C4-2B (cell line): ENCODE data around the gene ZNF418.
"Not testable (repeated sequence)": the region's sequence is repeated elsewhere in the genome, so short reads cannot be mapped to it uniquely, and the experiment has no call there.

ENCODE experiments used
- H3K27ac ChIP-seq: fragments of 450-650 bp; 2 replicates; pipeline ENCODE4 v1.5.1; 2017
- ZFX ChIP-seq: fragments of 450-650 bp; IDR thresholded peaks from 2 replicates; pipeline ENCODE4 v1.6.1; 2017
- TF ChIP-seq, protein P1 (sequence below): fragments of 450-650 bp; conservative IDR thresholded peaks from 2 replicates; pipeline ENCODE4 v1.5.1; 2017; ENCODE audit warnings: mild to moderate bottlenecking

Gene ZNF418

GRCh38 chr19:57916168-57916995, 18.8 kb downstream of the ZNF418 start, which contains the start of gene ZNF417:
TSS of gene ZNF417 (minus strand) at chr19:57916592. CDS start at chr19:57916411, 181 bp downstream.
- TF ChIP-seq, protein P1, sequence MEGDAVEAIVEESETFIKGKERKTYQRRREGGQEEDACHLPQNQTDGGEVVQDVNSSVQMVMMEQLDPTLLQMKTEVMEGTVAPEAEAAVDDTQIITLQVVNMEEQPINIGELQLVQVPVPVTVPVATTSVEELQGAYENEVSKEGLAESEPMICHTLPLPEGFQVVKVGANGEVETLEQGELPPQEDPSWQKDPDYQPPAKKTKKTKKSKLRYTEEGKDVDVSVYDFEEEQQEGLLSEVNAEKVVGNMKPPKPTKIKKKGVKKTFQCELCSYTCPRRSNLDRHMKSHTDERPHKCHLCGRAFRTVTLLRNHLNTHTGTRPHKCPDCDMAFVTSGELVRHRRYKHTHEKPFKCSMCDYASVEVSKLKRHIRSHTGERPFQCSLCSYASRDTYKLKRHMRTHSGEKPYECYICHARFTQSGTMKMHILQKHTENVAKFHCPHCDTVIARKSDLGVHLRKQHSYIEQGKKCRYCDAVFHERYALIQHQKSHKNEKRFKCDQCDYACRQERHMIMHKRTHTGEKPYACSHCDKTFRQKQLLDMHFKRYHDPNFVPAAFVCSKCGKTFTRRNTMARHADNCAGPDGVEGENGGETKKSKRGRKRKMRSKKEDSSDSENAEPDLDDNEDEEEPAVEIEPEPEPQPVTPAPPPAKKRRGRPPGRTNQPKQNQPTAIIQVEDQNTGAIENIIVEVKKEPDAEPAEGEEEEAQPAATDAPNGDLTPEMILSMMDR = peak; percentile 46
- H3K27ac ChIP-seq = peak within 1 kb of the TSS; percentile 69

- no peak overlapping the region for H3K27ac ChIP-seq
- TF ChIP-seq, protein P1 = no peak
- TF ChIP-seq ZFX = no peak
These were observed 20.7 kb downstream of the ZNF418 start for GRCh38 chr19:57914531-57914930.

DNA sequence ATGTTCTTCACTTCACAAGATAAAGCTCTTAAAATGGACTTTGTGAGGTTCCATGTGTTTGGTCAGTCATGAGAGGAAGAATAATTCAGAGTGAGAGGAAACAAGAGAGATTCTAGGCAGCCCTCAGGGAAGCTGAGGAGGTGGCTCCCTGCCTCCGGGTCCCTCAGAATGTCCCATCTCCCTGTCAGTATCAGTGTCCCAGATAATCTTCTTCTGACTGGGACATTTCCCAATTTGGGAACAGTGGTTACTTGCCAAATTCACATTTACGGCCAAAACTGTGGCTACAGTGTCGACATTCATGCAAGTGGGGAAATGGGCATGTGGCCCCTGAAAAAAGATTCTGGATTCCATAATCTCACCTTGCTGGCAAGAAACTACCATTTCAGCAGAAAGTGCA, 27.8 kb downstream of the ZNF418 start:
- no peak overlapping the region for H3K27ac ChIP-seq
- TF ChIP-seq ZFX = no peak
- TF ChIP-seq, protein P1 = no peak

GRCh38 chr19:57905258-57905657, 29.9 kb downstream of the ZNF418 start:
- TF ChIP-seq ZFX = no peak
- TF ChIP-seq, protein P1 = no peak

DNA sequence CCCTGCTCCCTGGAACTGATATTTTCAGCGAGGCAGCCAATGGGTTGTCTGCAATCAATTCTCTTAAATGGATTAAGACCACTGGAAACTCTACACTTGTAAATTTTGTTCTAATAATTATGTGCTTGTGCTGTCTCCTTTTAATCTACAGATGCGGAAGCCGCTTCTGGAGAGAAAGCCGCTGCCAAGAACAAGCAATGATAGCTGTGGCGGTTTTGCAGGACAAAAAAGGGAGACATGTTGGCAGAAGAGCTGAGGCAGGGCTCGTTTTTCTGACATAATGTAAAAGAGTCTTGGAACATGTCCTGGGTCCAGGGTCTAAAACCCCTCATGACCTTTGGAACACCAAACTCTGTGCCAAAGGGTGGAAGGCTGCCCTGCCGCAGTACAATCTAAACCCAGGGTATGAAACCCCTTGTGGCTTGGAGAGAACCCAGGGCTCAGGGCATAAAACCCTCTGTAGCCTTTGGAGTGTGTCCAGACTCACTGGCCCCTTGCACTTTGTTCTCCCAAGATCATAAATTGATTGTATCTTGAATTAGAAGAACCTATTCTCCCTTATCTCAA, 31.5 kb downstream of the ZNF418 start:
- no peak for TF ChIP-seq ZFX
- TF ChIP-seq, protein P1 = peak; percentile 39
- H3K27ac ChIP-seq = no peak overlapping the region

More at GRCh38 chr19:57905258-57905657, 29.9 kb downstream of the ZNF418 start:
- H3K27ac ChIP-seq = no peak overlapping the region

- TF ChIP-seq, protein P1 = no peak
- TF ChIP-seq ZFX = no peak
- H3K27ac ChIP-seq = no peak overlapping the region
These were observed 34.9 kb downstream of the ZNF418 start for GRCh38 chr19:57900311-57900710.

DNA sequence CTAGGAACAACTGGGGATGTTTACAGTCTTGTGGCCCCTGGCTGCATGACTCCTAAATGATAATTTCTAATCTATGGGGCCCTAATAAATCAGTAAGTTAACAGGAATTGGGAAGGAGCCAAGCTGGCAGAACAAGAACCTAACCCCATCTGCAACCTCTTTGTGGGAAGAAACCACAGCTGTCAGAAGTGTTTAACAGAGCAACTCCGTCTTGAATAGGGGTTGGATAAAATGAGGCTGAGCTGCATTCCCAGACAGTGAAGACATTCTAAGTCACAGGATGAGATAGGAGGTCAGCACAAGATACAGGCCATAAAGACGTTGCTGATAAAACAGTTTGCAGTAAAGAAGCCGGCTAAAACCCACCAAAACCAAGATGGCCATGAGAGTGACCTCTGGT, 44.5 kb downstream of the ZNF418 start:
- H3K27ac ChIP-seq = not testable (repeated sequence)
